CD8-positive, alpha-beta memory T cell (primary cell): ENCODE data around the gene ATP8A2. TPM values are rescaled to one million over a fixed set of nuclear protein-coding genes. Genes with fewer than 3 reads are reported as not detected.

Source experiments
- CTCF ChIA-PET: fragments of 350-600 bp; sonication (Branson Sonifier 250); formaldehyde crosslinking; loops from one replicate; lab custom pipeline; 2021; ENCODE audit warnings: antibody characterized with exemption; lab: Charles Lee
- POLR2A ChIA-PET: fragments of 350-600 bp; sonication (Branson Sonifier 250); formaldehyde crosslinking; loops from one replicate; lab custom pipeline; 2021; ENCODE audit warnings: antibody characterized with exemption; lab: Charles Lee
- DNase-seq, 5 donors: peaks; one replicate each; pipeline versions ENCODE4 v3.0.0 to v3.0.0-alpha.2; 2020 to 2022; ENCODE audit warnings: mixed read lengths in 1 of 5
- H3K27ac ChIP-seq: one replicate; pipeline ENCODE4 v1.7.0; 2013; ENCODE audit warnings: low read depth, mild to moderate bottlenecking, low read length, moderate library complexity
- H3K27me3 ChIP-seq: 2 replicates; pipeline ENCODE4 v1.7.0; 2013; ENCODE audit warnings: low read length, mild to moderate bottlenecking; ENCODE audit not compliant: insufficient read depth, poor library complexity, severe bottlenecking
- H3K36me3 ChIP-seq: 2 replicates; pipeline ENCODE4 v1.7.0; 2013; ENCODE audit warnings: mild to moderate bottlenecking, low read length, moderate library complexity; ENCODE audit not compliant: insufficient read depth
- H3K4me1 ChIP-seq: 2 replicates; pipeline ENCODE4 v1.7.0; 2013; ENCODE audit warnings: mild to moderate bottlenecking, low read length, moderate library complexity; ENCODE audit not compliant: insufficient read depth
- H3K4me3 ChIP-seq: 2 replicates; pipeline ENCODE4 v1.7.0; 2013; ENCODE audit warnings: mild to moderate bottlenecking, low read length
- H3K9me3 ChIP-seq: 2 replicates; pipeline ENCODE4 v1.7.0; 2013; ENCODE audit warnings: mild to moderate bottlenecking, low read length
- H3K27ac Mint-ChIP-seq, 8 donors: one replicate each; pipeline ENCODE4 v1.8.0; 2020 to 2021; ENCODE audit warnings: mixed read lengths in 8 of 8, mild to moderate bottlenecking in 6 of 8, inconsistent platforms in 3 of 8, moderate library complexity in 3 of 8
- H3K27me3 Mint-ChIP-seq, 2 donors: one replicate each; pipeline ENCODE4 v1.8.0; 2020 to 2021; ENCODE audit warnings: mixed read lengths in 2 of 2, mild to moderate bottlenecking in 1 of 2, moderate library complexity in 1 of 2
- H3K36me3 Mint-ChIP-seq, 3 donors: one replicate each; pipeline ENCODE4 v1.8.0; 2020 to 2021; ENCODE audit warnings: mixed read lengths in 3 of 3, inconsistent platforms in 1 of 3, mild to moderate bottlenecking in 1 of 3
- H3K4me1 Mint-ChIP-seq, 3 donors: one replicate each; pipeline ENCODE4 v1.8.0; 2020 to 2021; ENCODE audit warnings: mixed read lengths in 3 of 3, inconsistent platforms in 1 of 3, mild to moderate bottlenecking in 1 of 3
- H3K4me3 Mint-ChIP-seq, 7 donors: one replicate each; pipeline ENCODE4 v1.8.0; 2020 to 2021; ENCODE audit warnings: mixed read lengths in 7 of 7, mild to moderate bottlenecking in 6 of 7, moderate library complexity in 4 of 7, inconsistent platforms in 2 of 7
- H3K9me3 Mint-ChIP-seq, 5 donors: one replicate each; pipeline ENCODE4 v1.8.0; 2020 to 2022; ENCODE audit warnings: mixed read lengths in 5 of 5, mild to moderate bottlenecking in 3 of 5, moderate library complexity in 2 of 5, inconsistent platforms in 1 of 5
- polyA plus RNA-seq: library from polyadenylated mRNA; unstranded; fragments of 300-500 nt; fragmentation: Illumina TruSeq; gene quantifications from one replicate; pipeline ENCODE4 v1.2.3, GENCODE V29; 2021
- total RNA-seq, 2 experiments: library from RNA; stranded (reverse); gene quantifications; one replicate each; pipeline ENCODE4 v1.2.3, GENCODE V29; 2021

The ATP8A2 gene
- total and polyA plus RNA-seq, 3 experiments from 2014 or later: 0.26 to 0.63 (median 0.58) TPM

DNA sequence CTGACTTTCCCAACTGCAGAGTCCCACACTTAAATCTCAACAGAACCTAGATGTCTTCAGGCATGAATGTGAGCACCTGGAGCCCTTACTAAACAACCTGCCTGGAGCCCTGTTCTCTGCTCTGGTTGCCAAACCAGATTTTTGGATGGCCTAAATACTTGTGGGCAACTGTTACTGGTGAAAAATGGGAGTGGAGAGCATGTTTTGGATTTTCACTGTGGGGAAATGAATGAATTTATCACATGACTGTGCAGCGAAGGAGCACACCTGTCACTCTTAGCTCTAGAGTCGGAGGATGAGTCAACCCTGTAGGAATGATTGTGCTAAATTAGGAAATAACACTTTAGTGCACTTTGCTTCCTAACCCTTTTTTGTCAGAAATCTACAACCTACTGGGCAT, 649.7 kb downstream of the ATP8A2 start:
- no peak for DNase-seq
- Histone ChIP-seq H3K36me3 (no peaks in the 10 kb centered on the region), H3K27ac (no peak overlapping the region), H3K9me3 (no peaks in the 10 kb centered on the region), H3K4me1 (peaks cover 10% of the 10 kb centered on the region), H3K4me3 (no peak overlapping the region), H3K27me3 (no peaks in the 10 kb centered on the region)
- H3K36me3 Mint-ChIP-seq: peaks cover 0 to 14% (median 14%) of the 10 kb centered on the region in 3 donors
- ChIA-PET POLR2A (no interaction called here), CTCF (no interaction called here)
- peaks cover 5 to 6% of the 10 kb centered on the region in 2 donors for H3K27me3 Mint-ChIP-seq
- no peak overlapping the region for H3K27ac Mint-ChIP-seq
- no peak overlapping the region for H3K4me3 Mint-ChIP-seq
- H3K4me1 Mint-ChIP-seq: peaks cover 4 to 12% (median 8%) of the 10 kb centered on the region in 3 donors
- H3K9me3 Mint-ChIP-seq: no peaks in the 10 kb centered on the region

DNA sequence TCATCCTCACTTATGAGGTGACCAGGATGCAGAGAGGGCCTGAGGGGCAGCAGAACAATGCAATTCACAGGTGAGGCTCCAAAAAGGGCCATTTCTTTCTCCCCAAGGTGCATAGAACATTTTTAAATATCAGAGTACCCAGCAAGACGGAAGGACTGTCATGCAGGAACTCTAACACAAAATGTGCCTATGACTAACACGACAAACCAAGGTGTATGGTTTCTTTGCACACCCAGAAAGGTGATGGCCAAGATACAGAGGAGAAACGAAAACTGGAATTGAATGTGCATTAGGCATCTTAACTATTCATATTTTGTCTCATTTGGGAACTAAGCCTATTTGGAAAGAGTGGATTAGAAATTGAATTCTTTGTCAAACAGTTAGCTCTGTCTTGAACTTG, 650.2 kb downstream of the ATP8A2 start:
- peaks cover 0 to 14% (median 14%) of the 10 kb centered on the region in 3 donors for H3K36me3 Mint-ChIP-seq
- ChIA-PET CTCF (no interaction called here), POLR2A (no interaction called here)
- Histone ChIP-seq H3K36me3 (no peaks in the 10 kb centered on the region), H3K9me3 (no peaks in the 10 kb centered on the region), H3K4me3 (no peak overlapping the region), H3K27ac (no peak overlapping the region), H3K4me1 (peaks cover 10% of the 10 kb centered on the region), H3K27me3 (no peaks in the 10 kb centered on the region)
- DNase-seq: no peak
- no peak overlapping the region for H3K27ac Mint-ChIP-seq
- H3K27me3 Mint-ChIP-seq: peaks cover 5 to 6% of the 10 kb centered on the region in 2 donors
- peaks cover 4 to 12% (median 8%) of the 10 kb centered on the region in 3 donors for H3K4me1 Mint-ChIP-seq
- no peak overlapping the region for H3K4me3 Mint-ChIP-seq
- H3K9me3 Mint-ChIP-seq: no peaks in the 10 kb centered on the region

DNA sequence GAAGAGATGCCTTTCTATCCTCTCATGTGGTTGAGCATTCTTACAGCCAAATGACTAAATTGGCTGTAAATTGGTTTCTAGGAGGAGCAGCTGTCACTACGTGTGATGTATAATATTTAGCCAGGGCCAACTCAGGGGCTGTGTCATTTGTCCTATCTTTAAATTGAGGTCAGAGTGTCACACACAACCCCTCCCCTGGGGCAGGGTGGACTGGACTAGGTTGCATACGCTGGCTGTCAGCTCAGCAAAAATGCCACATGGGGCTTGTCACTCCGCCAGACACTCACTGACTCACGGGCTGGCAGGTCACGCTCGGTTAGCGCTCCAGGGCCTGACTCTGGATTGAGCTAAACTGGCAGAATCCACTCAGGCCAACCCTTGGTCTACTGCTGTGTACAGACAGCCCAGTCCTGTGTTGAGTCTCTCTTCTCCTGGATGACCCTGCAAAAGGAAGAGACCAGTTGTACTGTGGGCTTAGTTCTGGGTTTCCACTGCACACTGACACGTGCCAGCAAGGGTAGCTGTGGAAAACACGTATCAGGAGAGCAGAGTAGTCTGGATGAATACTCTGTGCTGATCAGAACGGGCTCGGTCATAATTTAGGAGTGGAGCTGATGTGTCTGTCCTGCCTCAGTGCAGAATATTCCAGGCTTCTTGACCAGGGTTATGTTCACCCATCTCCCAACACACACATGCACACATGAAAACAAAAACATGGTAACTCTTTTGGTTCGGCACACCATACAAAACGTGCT, 650.9 kb downstream of the ATP8A2 start:
- CTCF ChIA-PET: no interaction called here
- no peak overlapping the region for H3K27ac ChIP-seq
- peaks cover under 1 to 14% (median 14%) of the 10 kb centered on the region in 3 donors for H3K36me3 Mint-ChIP-seq
- no peak overlapping the region for H3K4me3 ChIP-seq
- H3K4me3 Mint-ChIP-seq: no peak overlapping the region
- H3K36me3 ChIP-seq: no peaks in the 10 kb centered on the region
- peaks cover 4 to 6% (median 4%) of the 10 kb centered on the region in 3 donors for H3K4me1 Mint-ChIP-seq
- H3K9me3 ChIP-seq: no peaks in the 10 kb centered on the region
- no peaks in the 10 kb centered on the region for H3K27me3 ChIP-seq
- DNase-seq: no peak
- POLR2A ChIA-PET: no interaction called here
- peaks cover 4% of the 10 kb centered on the region for H3K4me1 ChIP-seq
- H3K27me3 Mint-ChIP-seq: peaks cover 6% of the 10 kb centered on the region in 2 donors
- no peaks in the 10 kb centered on the region for H3K9me3 Mint-ChIP-seq
- no peak overlapping the region for H3K27ac Mint-ChIP-seq

DNA sequence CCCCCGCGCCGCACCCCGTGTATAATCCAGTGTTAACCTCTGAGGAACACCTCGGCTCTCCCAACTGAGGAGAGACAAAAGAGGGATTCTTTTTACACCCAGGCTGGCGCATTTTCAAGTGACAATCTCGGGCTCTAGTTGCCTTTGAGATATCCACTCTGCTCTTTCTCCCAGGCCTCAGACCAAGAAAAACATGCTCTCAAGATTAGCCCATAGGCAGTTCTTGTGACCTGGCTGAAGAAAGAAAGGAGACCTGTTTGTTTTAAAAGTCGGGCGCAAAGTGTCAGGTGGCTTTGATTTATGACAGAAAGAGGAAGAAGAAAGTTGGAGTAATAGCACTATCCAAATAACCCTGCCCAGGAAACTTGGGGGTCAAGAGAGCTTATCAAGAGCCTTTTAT, 652.8 kb downstream of the ATP8A2 start:
- peaks cover 4 to 14% (median 14%) of the 10 kb centered on the region in 3 donors for H3K36me3 Mint-ChIP-seq
- H3K9me3 ChIP-seq: no peaks in the 10 kb centered on the region
- H3K27ac ChIP-seq: no peak overlapping the region
- no peaks in the 10 kb centered on the region for H3K4me1 Mint-ChIP-seq
- H3K4me3 Mint-ChIP-seq: no peak overlapping the region
- no peaks in the 10 kb centered on the region for H3K4me1 ChIP-seq
- H3K27me3 Mint-ChIP-seq: peaks cover 6 to 13% of the 10 kb centered on the region in 2 donors
- H3K36me3 ChIP-seq: no peaks in the 10 kb centered on the region
- no peak for DNase-seq
- POLR2A ChIA-PET: no interaction called here
- CTCF ChIA-PET: no interaction called here
- H3K27ac Mint-ChIP-seq: no peak overlapping the region
- H3K9me3 Mint-ChIP-seq: no peaks in the 10 kb centered on the region
- no peak overlapping the region for H3K4me3 ChIP-seq
- no peaks in the 10 kb centered on the region for H3K27me3 ChIP-seq

DNA sequence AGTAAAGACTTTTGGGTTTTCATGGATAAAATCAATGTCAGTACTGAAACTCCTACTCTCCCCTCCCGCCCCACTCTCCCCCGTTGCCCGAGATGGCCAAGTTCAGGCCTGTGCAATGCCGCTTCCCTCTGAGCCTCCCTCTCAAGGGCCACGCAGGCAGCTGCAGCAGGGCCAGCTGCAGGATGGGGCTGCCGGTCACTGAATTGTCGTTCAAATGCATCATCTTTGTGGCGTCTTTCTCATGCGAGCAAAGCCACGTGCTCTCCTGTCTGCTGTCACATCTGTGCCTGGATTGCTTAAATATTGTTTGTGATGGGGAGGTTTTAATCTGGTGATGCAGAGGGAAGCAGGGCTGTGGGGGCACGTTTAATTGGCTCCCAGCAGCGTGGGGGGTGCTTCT, 653.4 kb downstream of the ATP8A2 start:
- Histone ChIP-seq H3K9me3 (no peaks in the 10 kb centered on the region), H3K27me3 (no peaks in the 10 kb centered on the region)

DNA sequence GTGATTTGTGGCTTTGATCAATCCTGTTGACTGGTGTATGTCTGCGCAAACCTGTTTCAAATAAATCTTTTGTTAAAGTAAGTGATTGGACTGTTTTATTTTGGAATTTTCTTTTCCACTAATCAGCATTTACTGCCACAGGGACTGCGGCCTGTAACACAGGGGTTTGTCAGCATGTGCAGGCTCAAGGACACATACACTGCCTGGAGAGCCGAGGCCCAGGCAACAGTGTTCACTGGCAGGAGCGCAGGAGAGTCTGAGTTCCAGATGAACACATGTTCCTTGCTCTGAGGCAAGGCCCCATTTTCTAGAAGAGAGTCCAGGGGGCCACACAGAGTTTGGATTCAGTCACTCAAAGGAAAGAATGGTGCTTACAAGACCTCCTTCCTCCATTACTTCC, 654.0 kb downstream of the ATP8A2 start:
- no peaks in the 10 kb centered on the region for H3K4me1 Mint-ChIP-seq
- CTCF ChIA-PET: no interaction called here
- no peak for DNase-seq

More for the DNA sequence above, 653.4 kb downstream of the ATP8A2 start:
- no peaks in the 10 kb centered on the region for H3K36me3 ChIP-seq
- H3K9me3 Mint-ChIP-seq: no peaks in the 10 kb centered on the region
- peaks cover 4 to 10% (median 8%) of the 10 kb centered on the region in 3 donors for H3K36me3 Mint-ChIP-seq
- H3K4me1 Mint-ChIP-seq: no peaks in the 10 kb centered on the region
- H3K27ac ChIP-seq: no peak overlapping the region
- H3K4me3 Mint-ChIP-seq: no peak overlapping the region
- CTCF ChIA-PET: no interaction called here
- H3K27ac Mint-ChIP-seq: peak overlapping the region in 1 of 8 donors; percentile 43
- no peaks in the 10 kb centered on the region for H3K4me1 ChIP-seq
- peaks cover 4 to 16% of the 10 kb centered on the region in 2 donors for H3K27me3 Mint-ChIP-seq
- POLR2A ChIA-PET: no interaction called here
- no peak overlapping the region for H3K4me3 ChIP-seq
- DNase-seq: no peak

DNA sequence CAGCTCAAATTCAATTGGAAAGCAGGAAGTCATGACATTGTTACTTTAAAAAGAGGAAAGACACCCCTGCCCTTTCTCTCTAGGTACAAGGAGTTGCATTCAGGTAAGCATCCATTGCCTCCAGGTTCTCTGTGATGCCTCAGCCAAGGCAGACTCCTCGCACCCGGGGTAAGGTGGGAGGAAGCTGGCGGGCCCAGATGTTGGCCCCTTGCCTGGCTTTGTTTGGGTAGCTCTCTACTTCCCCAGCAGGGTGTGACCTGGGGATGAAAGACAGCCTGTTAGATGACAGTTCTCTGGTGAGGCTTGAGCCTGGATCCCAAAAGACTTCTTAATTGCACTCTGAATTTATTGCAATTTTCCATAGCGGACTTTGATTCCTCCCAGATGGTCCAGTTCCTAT, 654.4 kb downstream of the ATP8A2 start:
- Mint-ChIP-seq H3K36me3 (peaks cover 0 to 4% (median 3%) of the 10 kb centered on the region in 3 donors), H3K27me3 (peaks cover 0 to 23% of the 10 kb centered on the region in 2 donors), H3K4me1 (no peaks in the 10 kb centered on the region), H3K9me3 (peaks cover 0 to 4% (median 0%) of the 10 kb centered on the region in 5 donors), H3K4me3 (no peak overlapping the region), H3K27ac (no peak overlapping the region)
- Histone ChIP-seq H3K36me3 (no peaks in the 10 kb centered on the region), H3K27ac (no peak overlapping the region), H3K27me3 (no peaks in the 10 kb centered on the region), H3K4me1 (no peaks in the 10 kb centered on the region), H3K4me3 (no peak overlapping the region), H3K9me3 (no peaks in the 10 kb centered on the region)
- POLR2A ChIA-PET: no interaction called here
- no peak for DNase-seq
- CTCF ChIA-PET: no interaction called here

More for the DNA sequence above, 654.0 kb downstream of the ATP8A2 start:
- Mint-ChIP-seq H3K36me3 (peaks cover 2 to 7% (median 4%) of the 10 kb centered on the region in 3 donors), H3K4me3 (no peak overlapping the region), H3K27ac (no peak overlapping the region), H3K9me3 (peaks cover 0 to 3% (median 0%) of the 10 kb centered on the region in 5 donors), H3K27me3 (peaks cover under 1 to 19% of the 10 kb centered on the region in 2 donors)
- POLR2A ChIA-PET: no interaction called here
- Histone ChIP-seq H3K27me3 (no peaks in the 10 kb centered on the region), H3K4me1 (no peaks in the 10 kb centered on the region), H3K4me3 (no peak overlapping the region), H3K27ac (no peak overlapping the region), H3K9me3 (no peaks in the 10 kb centered on the region), H3K36me3 (no peaks in the 10 kb centered on the region)

DNA sequence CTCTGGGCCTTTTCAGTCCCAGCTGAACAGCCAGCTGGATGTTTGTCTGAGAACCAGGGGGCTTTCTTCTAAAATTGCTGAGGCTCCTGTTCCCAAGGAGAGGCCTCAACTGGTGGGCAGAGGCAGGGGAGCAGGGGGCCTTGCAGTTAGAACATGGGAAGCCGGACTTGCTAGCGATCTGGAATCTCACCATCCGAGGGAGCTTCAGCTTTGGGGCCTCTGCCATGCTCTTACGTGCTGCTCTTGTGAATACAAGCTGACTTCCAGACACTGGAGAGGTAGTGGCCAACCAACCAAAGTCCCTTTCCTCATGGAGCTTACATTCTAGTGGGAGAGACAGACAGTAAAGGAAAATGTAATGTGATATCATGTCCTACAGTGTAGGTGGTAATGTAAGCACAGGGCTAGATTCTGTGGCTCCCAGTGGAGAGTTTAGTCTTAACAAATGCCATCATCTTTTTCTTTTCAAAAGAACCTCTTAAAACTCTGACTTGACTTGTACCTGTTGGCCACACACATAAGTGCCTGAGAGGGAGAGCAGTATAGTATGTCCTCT, 657.9 kb downstream of the ATP8A2 start:
- H3K4me3 Mint-ChIP-seq: no peak overlapping the region
- Histone ChIP-seq H3K4me1 (no peaks in the 10 kb centered on the region), H3K27me3 (no peaks in the 10 kb centered on the region), H3K27ac (no peak overlapping the region), H3K4me3 (no peak overlapping the region), H3K36me3 (no peaks in the 10 kb centered on the region), H3K9me3 (no peaks in the 10 kb centered on the region)
- H3K27me3 Mint-ChIP-seq: peaks cover 1 to 26% of the 10 kb centered on the region in 2 donors
- peaks cover 0 to 4% (median 1%) of the 10 kb centered on the region in 3 donors for H3K36me3 Mint-ChIP-seq
- H3K4me1 Mint-ChIP-seq: no peaks in the 10 kb centered on the region
- CTCF ChIA-PET: no interaction called here
- peaks cover 0 to 10% (median 4%) of the 10 kb centered on the region in 5 donors for H3K9me3 Mint-ChIP-seq
- no peak for DNase-seq
- POLR2A ChIA-PET: no interaction called here
- no peak overlapping the region for H3K27ac Mint-ChIP-seq
